ENCODE data around the gene GNRHR. TPM values are rescaled to one million over a fixed set of nuclear protein-coding genes. Genes with fewer than 3 reads are reported as not detected.
"Not testable (repeated sequence)": the region's sequence is repeated elsewhere in the genome, so short reads cannot be mapped to it uniquely, and the experiment has no call there.

GNRHR gene
- total and polyA plus RNA-seq, 10 donors: 0.37 TPM; not detected in 9

DNA sequence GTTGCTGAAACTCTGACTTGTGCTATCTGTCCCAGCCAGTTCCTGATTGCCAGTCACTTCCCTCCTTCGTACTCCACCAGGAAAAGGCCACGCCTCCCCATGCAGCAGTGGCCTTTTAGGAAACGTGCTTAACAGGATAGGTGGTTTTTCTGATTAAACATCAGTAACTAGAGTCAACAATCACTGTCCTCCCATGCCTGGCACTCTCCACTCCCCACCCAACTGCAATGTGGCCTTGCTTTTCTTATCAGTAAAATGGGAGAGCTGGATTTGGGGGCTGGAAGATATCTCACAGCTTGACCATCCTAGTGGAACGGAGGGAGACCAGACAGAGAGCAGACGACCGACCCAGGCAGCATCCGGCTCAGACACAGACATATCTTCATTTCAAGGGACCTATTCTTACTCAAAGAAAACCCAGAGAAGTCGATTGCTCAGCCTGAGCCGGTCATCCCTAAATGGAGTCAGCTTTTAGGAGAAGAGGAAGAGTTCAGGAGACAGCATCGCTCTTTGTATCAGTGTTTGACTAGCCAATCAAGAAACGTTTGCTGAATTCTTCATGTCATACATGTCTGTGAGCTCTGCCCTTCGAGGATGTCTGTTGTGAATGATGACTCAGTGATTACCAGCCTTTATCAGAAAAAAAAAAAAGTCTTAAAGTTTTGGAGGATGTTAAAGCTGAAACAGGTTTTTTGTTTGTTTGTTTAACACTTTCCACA is 40.5 kb downstream of the GNRHR start:
- Histone ChIP-seq H3K9me3 (no peaks in the 10 kb centered on the region), H3K36me3 (peaks cover 0 to 41% (median 0%) of the 10 kb centered on the region in 6 donors), H3K27ac (peak overlapping the region in 2 of 8 donors; percentile 7 to 16), H3K27me3 (replicated peaks in 1 of 7) (no peaks in the 10 kb centered on the region), H3K4me3 (no peak overlapping the region), H3K4me1 (peaks cover 0 to 15% (median 0%) of the 10 kb centered on the region in 6 donors)
- DNase-seq: no peak
- TF ChIP-seq POLR2A (IDR thresholded peaks at IDR 0.05) (no peak), POLR2AphosphoS5 (IDR thresholded peaks at IDR 0.05) (no peak), CTCF (IDR thresholded peaks at IDR 0.05 in 8 of 11, conservative IDR thresholded peaks at IDR 0.05 in 3 of 11) (no peak)
- intact Hi-C loops (cut with DNase I; ENCODE audit: low total_unique reads): no loop called here
- WGBS, 5 donors: 66 to 86% (median 71%) methylated on average over 12 of the region's 12 CpGs

- H3K4me1 ChIP-seq: peaks cover 0 to 15% (median 0%) of the 10 kb centered on the region in 6 donors
- no peak for DNase-seq
Measured at GRCh38 chr4:67712650-67713528, 41.3 kb downstream of the GNRHR start.

GRCh38 chr4:67712000-67712625 is 42.1 kb downstream of the GNRHR start:
- Histone ChIP-seq H3K27me3 (replicated peaks in 1 of 7) (no peaks in the 10 kb centered on the region), H3K9me3 (peaks cover 0 to 6% (median under 1%) of the 10 kb centered on the region in 8 donors), H3K36me3 (peaks cover 0 to 35% (median 0%) of the 10 kb centered on the region in 6 donors), H3K4me1 (peaks cover 0 to 15% (median 0%) of the 10 kb centered on the region in 6 donors), H3K27ac (no peak overlapping the region), H3K4me3 (no peak overlapping the region)
- intact Hi-C loops (cut with DNase I; ENCODE audit: low total_unique reads): no loop called here
- TF ChIP-seq POLR2AphosphoS5 (IDR thresholded peaks at IDR 0.05) (no peak), POLR2A (IDR thresholded peaks at IDR 0.05) (no peak), CTCF (IDR thresholded peaks at IDR 0.05 in 8 of 11, conservative IDR thresholded peaks at IDR 0.05 in 3 of 11) (no peak)
- no peak for DNase-seq
- 84 to 97% (median 94%) methylated on average over 3 of the region's 3 CpGs for WGBS, 5 donors

More at GRCh38 chr4:67712650-67713528, 41.3 kb downstream of the GNRHR start:
- 78 to 87% (median 82%) methylated on average over 7 of the region's 7 CpGs for WGBS, 5 donors
- no peak overlapping the region for H3K4me3 ChIP-seq
- no peak for TF ChIP-seq CTCF (IDR thresholded peaks at IDR 0.05 in 8 of 11, conservative IDR thresholded peaks at IDR 0.05 in 3 of 11)
- TF ChIP-seq POLR2A (IDR thresholded peaks at IDR 0.05): no peak
- TF ChIP-seq POLR2AphosphoS5 (IDR thresholded peaks at IDR 0.05): no peak
- no peaks in the 10 kb centered on the region for H3K27me3 ChIP-seq (replicated peaks in 1 of 7)
- H3K9me3 ChIP-seq: no peaks in the 10 kb centered on the region
- peak overlapping the region in 2 of 8 donors; percentile 14 to 16 for H3K27ac ChIP-seq
- intact Hi-C loops (cut with DNase I; ENCODE audit: low total_unique reads): no loop called here
- H3K36me3 ChIP-seq: peaks cover 0 to 41% (median 0%) of the 10 kb centered on the region in 6 donors

- H3K27ac ChIP-seq; H3K4me3 ChIP-seq; DNase-seq; intact Hi-C loops (cut with DNase I; ENCODE audit: low total_unique reads); H3K27me3 ChIP-seq (replicated peaks in 1 of 7): not testable (repeated sequence)
- WGBS, 5 donors: 94 to 99% (median 97%) methylated on average over 3 of the region's 3 CpGs
- peaks cover 0 to 18% (median 0%) of the 10 kb centered on the region in 6 donors for H3K36me3 ChIP-seq
- H3K4me1 ChIP-seq: peaks cover 5 to 17% (median 12%) of the 10 kb centered on the region in 6 donors
- peaks cover 0 to 17% (median 11%) of the 10 kb centered on the region in 8 donors for H3K9me3 ChIP-seq
Measured at GRCh38 chr4:67706682-67707081, 47.5 kb downstream of the GNRHR start.

Data from spleen (tissue), 11 donors.